Liver (tissue), 9 donors: ENCODE data around the gene CYFIP2. TPM values are rescaled to one million over a fixed set of nuclear protein-coding genes. Genes with fewer than 3 reads are reported as not detected.

Source experiments
- DNase-seq: peaks from one replicate; pipeline ENCODE4 v3.0.0-alpha.2; 2017; ENCODE audit warnings: low spot score
- H3K27ac ChIP-seq, 2 donors: one replicate each; pipeline ENCODE4 v1.7.0; 2013; ENCODE audit warnings: inconsistent platforms in 2 of 2, low read length in 2 of 2, control low read depth in 1 of 2, low read depth in 1 of 2, mild to moderate bottlenecking in 1 of 2
- H3K27me3 ChIP-seq, 4 donors: one replicate each; pipeline versions ENCODE4 v1.6.1 to v1.7.0; 2013; ENCODE audit warnings: low read length in 3 of 4, inconsistent platforms in 1 of 4, mild to moderate bottlenecking in 1 of 4, moderate library complexity in 1 of 4; ENCODE audit not compliant: control insufficient read depth in 4 of 4, insufficient read depth in 4 of 4
- H3K36me3 ChIP-seq, 4 donors: one replicate each; pipeline versions ENCODE4 v1.6.1 to v1.7.0; 2013; ENCODE audit warnings: low read length in 3 of 4, mild to moderate bottlenecking in 3 of 4, low read depth in 1 of 4, moderate library complexity in 1 of 4; ENCODE audit not compliant: control insufficient read depth in 4 of 4, insufficient read depth in 3 of 4
- H3K4me1 ChIP-seq, 4 donors: one replicate each; pipeline versions ENCODE4 v1.6.1 to v1.7.0; 2013; ENCODE audit warnings: low read length in 3 of 4, mild to moderate bottlenecking in 3 of 4, moderate library complexity in 1 of 4; ENCODE audit not compliant: control insufficient read depth in 4 of 4, insufficient read depth in 4 of 4
- H3K4me3 ChIP-seq, 3 donors: one replicate each; pipeline versions ENCODE4 v1.6.1 to v1.7.0; 2013; ENCODE audit warnings: low read length in 3 of 3, control low read depth in 1 of 3, low read depth in 1 of 3, mild to moderate bottlenecking in 1 of 3
- H3K9ac ChIP-seq, 2 donors: one replicate each; pipeline ENCODE4 v1.7.0; 2013; ENCODE audit warnings: low read length in 2 of 2, mild to moderate bottlenecking in 2 of 2, moderate library complexity in 2 of 2, control low read depth in 1 of 2, low read depth in 1 of 2
- H3K9me3 ChIP-seq, 4 donors: one replicate each; pipeline versions ENCODE4 v1.6.1 to v1.7.0; 2013; ENCODE audit warnings: low read length in 3 of 4; ENCODE audit not compliant: control insufficient read depth in 4 of 4
- ATF3 ChIP-seq: IDR thresholded peaks from 2 replicates; pipeline ENCODE4 v1.6.1; 2016; ENCODE audit warnings: antibody characterized with exemption
- CTCF ChIP-seq: fragments of 150-350 bp; IDR thresholded peaks from 2 replicates; pipeline ENCODE4 v1.5.1; 2017; ENCODE audit warnings: improper control_type of control experiment, low read depth, low read length; ENCODE audit not compliant: missing input control
- EGR1 ChIP-seq, 2 donors: IDR thresholded peaks; 2 replicates each; pipeline ENCODE4 v1.6.1; 2016 to 2018; ENCODE audit warnings: antibody characterized with exemption in 2 of 2, low read depth in 2 of 2
- FOXA1 ChIP-seq: IDR thresholded peaks from 2 replicates; pipeline ENCODE4 v1.6.1; 2016; ENCODE audit warnings: antibody characterized with exemption
- FOXA2 ChIP-seq: IDR thresholded peaks from 2 replicates; pipeline ENCODE4 v1.6.1; 2016; ENCODE audit warnings: antibody characterized with exemption
- GABPA ChIP-seq, 2 donors: IDR thresholded peaks in 1 of 2; conservative IDR thresholded peaks in 1 of 2; 2 replicates each; pipeline ENCODE4 v1.6.1; 2016; ENCODE audit warnings: antibody characterized with exemption in 2 of 2, mild to moderate bottlenecking in 1 of 2, moderate library complexity in 1 of 2
- HNF4A ChIP-seq, 2 donors: conservative IDR thresholded peaks; 2 replicates each; pipeline ENCODE4 v1.6.1; 2016; ENCODE audit warnings: antibody characterized with exemption in 2 of 2, mild to moderate bottlenecking in 2 of 2
- HNF4G ChIP-seq: IDR thresholded peaks from 2 replicates; pipeline ENCODE4 v1.6.1; 2016; ENCODE audit warnings: antibody characterized with exemption
- JUND ChIP-seq, 2 donors: IDR thresholded peaks; 2 replicates each; pipeline ENCODE4 v1.6.1; 2016; ENCODE audit warnings: antibody characterized with exemption in 2 of 2
- MAX ChIP-seq: IDR thresholded peaks from 2 replicates; pipeline ENCODE4 v1.6.1; 2016; ENCODE audit warnings: antibody characterized with exemption
- NR2F2 ChIP-seq: IDR thresholded peaks from 2 replicates; pipeline ENCODE4 v1.6.1; 2016; ENCODE audit warnings: antibody characterized with exemption
- RAD21 ChIP-seq, 2 donors: IDR thresholded peaks; 2 replicates each; pipeline ENCODE4 v1.6.1; 2016; ENCODE audit warnings: antibody characterized with exemption in 2 of 2, mild to moderate bottlenecking in 2 of 2
- REST ChIP-seq: IDR thresholded peaks from 2 replicates; pipeline ENCODE4 v1.6.1; 2016; ENCODE audit warnings: antibody characterized with exemption, mild to moderate bottlenecking
- RXRA ChIP-seq, 2 donors: IDR thresholded peaks; 2 replicates each; pipeline ENCODE4 v1.6.1; 2017 to 2018; ENCODE audit warnings: antibody characterized with exemption in 2 of 2, mild to moderate bottlenecking in 1 of 2
- SP1 ChIP-seq: IDR thresholded peaks from 2 replicates; pipeline ENCODE4 v1.6.1; 2018; ENCODE audit warnings: antibody characterized with exemption, mild to moderate bottlenecking
- TAF1 ChIP-seq: conservative IDR thresholded peaks from 2 replicates; pipeline ENCODE4 v1.6.1; 2016; ENCODE audit warnings: antibody characterized with exemption, mild to moderate bottlenecking
- YY1 ChIP-seq: IDR thresholded peaks from 2 replicates; pipeline ENCODE4 v1.6.1; 2016; ENCODE audit warnings: antibody characterized with exemption, mild to moderate bottlenecking
- ZBTB33 ChIP-seq: IDR thresholded peaks from 2 replicates; pipeline ENCODE4 v1.6.1; 2016; ENCODE audit warnings: antibody characterized with exemption
- WGBS: extraction: QIAGEN DNeasy Blood & Tissue Kit; methylation state at CpG from one replicate; pipeline ENCODE4 v1.1.7; 2013; 5-methylcytosine and 5-hydroxymethylcytosine counted together
- polyA plus RNA-seq, 2 donors: library from polyadenylated mRNA; stranded (reverse) in 1 of 2; unstranded in 1 of 2; fragments of 200-250 nt in 1 of 2; fragments of >200 nt in 1 of 2; fragmentation: Nextera tagmentation in 1 of 2; extraction: Ambion mirVana in 1 of 2; gene quantifications; one replicate each; pipeline versions ENCODE4 v1.2.1 to v1.2.3, GENCODE V29; 2013 to 2015
- total RNA-seq, 2 donors: library from RNA; depleted of rRNA; stranded (reverse); fragments of >200 nt; gene quantifications; one replicate each; pipeline ENCODE4 v1.2.3, GENCODE V29; 2014
- donor health status: healthy.
- donor health status: healthy.
- donor health status: healthy.
- donor health status: healthy.
- donor health status: healthy.

CYFIP2 gene
- total and polyA plus RNA-seq, 4 donors: 12.6 to 38.9 (median 28.2) TPM

- H3K4me1 ChIP-seq: peaks cover 0 to 12% (median 8%) of the 10 kb centered on the region in 4 donors
- no peaks in the 10 kb centered on the region for H3K36me3 ChIP-seq
- no peak for DNase-seq
- H3K9me3 ChIP-seq: no peaks in the 10 kb centered on the region
- H3K27me3 ChIP-seq: no peaks in the 10 kb centered on the region
- no peak overlapping the region for H3K4me3 ChIP-seq
- WGBS: 76% methylated on average over 1 of the region's 1 CpG
- no peak overlapping the region for H3K27ac ChIP-seq
- no peak for TF ChIP-seq CTCF
- TF ChIP-seq NR2F2: no peak
- H3K9ac ChIP-seq: no peak overlapping the region
Observed at GRCh38 chr5:157295247-157295646, 29.3 kb downstream of the CYFIP2 start.

- no peaks in the 10 kb centered on the region for H3K36me3 ChIP-seq
- H3K9me3 ChIP-seq: no peaks in the 10 kb centered on the region
- H3K4me3 ChIP-seq: no peak overlapping the region
- 34% methylated on average over 10 of the region's 10 CpGs for WGBS
- TF ChIP-seq GABPA (IDR thresholded peaks at IDR 0.05 in 1 of 2, conservative IDR thresholded peaks at IDR 0.05 in 1 of 2): peak in 1 of 2 donors; percentile 52
- peak; percentile 74 for TF ChIP-seq REST
- TF ChIP-seq CTCF: no peak
- TF ChIP-seq ZBTB33: peak; percentile 91
- TF ChIP-seq ATF3: peak; percentile 82
- peak; percentile 45 to 66 for TF ChIP-seq RAD21 (IDR thresholded peaks at IDR 0.05)
- peak; percentile 100 for TF ChIP-seq HNF4G
- peak; percentile 82 to 90 for TF ChIP-seq JUND (IDR thresholded peaks at IDR 0.05)
- no peak for TF ChIP-seq EGR1 (IDR thresholded peaks at IDR 0.05; ENCODE audit: low read depth in 2 of 2)
- TF ChIP-seq MAX: peak; percentile 95
- peak; percentile 99 for TF ChIP-seq SP1
- TF ChIP-seq YY1: peak; percentile 73
- peak; percentile 100 for TF ChIP-seq HNF4A (conservative IDR thresholded peaks at IDR 0.05)
- TF ChIP-seq NR2F2: peak; percentile 93
- TF ChIP-seq TAF1: no peak
- TF ChIP-seq FOXA1: peak; percentile 80
- peak; percentile 76 for TF ChIP-seq FOXA2
- peak; percentile 99 to 100 for TF ChIP-seq RXRA (IDR thresholded peaks at IDR 0.05)
- H3K4me1 ChIP-seq: peaks cover 2 to 17% (median 7%) of the 10 kb centered on the region in 4 donors
- peak; percentile 55 for DNase-seq
- H3K27ac ChIP-seq: peak overlapping the region; percentile 72 to 76
- H3K27me3 ChIP-seq: no peaks in the 10 kb centered on the region
- H3K9ac ChIP-seq: no peak overlapping the region
Observed at GRCh38 chr5:157300564-157300963, 34.6 kb downstream of the CYFIP2 start.
